Measurements from ENCODE around the gene LUC7L2.
"Not testable (repeated sequence)": the region's sequence is repeated elsewhere in the genome, so short reads cannot be mapped to it uniquely, and the experiment has no call there.

LUC7L2 gene

GRCh38 chr7:139403601-139404000, 43.9 kb downstream of the LUC7L2 start:
- no peak for DNase-seq

GRCh38 chr7:139407555-139407954, 47.9 kb downstream of the LUC7L2 start:
- no peak for DNase-seq

- DNase-seq = not testable (repeated sequence)
These were observed 55.2 kb downstream of the LUC7L2 start for GRCh38 chr7:139414743-139415402.

GRCh38 chr7:139416405-139416804, 56.7 kb downstream of the LUC7L2 start:
- DNase-seq = no peak

GRCh38 chr7:139417478-139417877, 57.8 kb downstream of the LUC7L2 start:
- DNase-seq = no peak

- DNase-seq = no peak
These were observed 61.4 kb downstream of the LUC7L2 start for GRCh38 chr7:139421123-139421522.

GRCh38 chr7:139422126-139422525, 62.4 kb downstream of the LUC7L2 start:
- no peak for DNase-seq

GRCh38 chr7:139423091-139423490, 63.4 kb downstream of the LUC7L2 start:
- no peak for DNase-seq

GRCh38 chr7:139424004-139424403, 64.3 kb downstream of the LUC7L2 start:
- DNase-seq = no peak

GRCh38 chr7:139425701-139426100, 66.0 kb downstream of the LUC7L2 start:
- not testable (repeated sequence) for DNase-seq

- no peak for DNase-seq
These were observed 66.7 kb downstream of the LUC7L2 start for GRCh38 chr7:139426258-139427028.

- DNase-seq = no peak
These were observed 67.3 kb downstream of the LUC7L2 start for GRCh38 chr7:139427029-139427420.

- no peak for DNase-seq
These were observed 68.1 kb downstream of the LUC7L2 start for GRCh38 chr7:139427788-139428187.

GRCh38 chr7:139429735-139430134, 70.0 kb downstream of the LUC7L2 start:
- DNase-seq = not testable (repeated sequence)

GRCh38 chr7:139430443-139430842, 70.7 kb downstream of the LUC7L2 start:
- no peak for DNase-seq

- no peak for DNase-seq
These were observed 71.3 kb downstream of the LUC7L2 start for GRCh38 chr7:139431010-139431409.

- DNase-seq = no peak
These were observed 71.8 kb downstream of the LUC7L2 start for GRCh38 chr7:139431459-139431858.

GRCh38 chr7:139436806-139437205, 77.1 kb downstream of the LUC7L2 start:
- no peak for DNase-seq

GRCh38 chr7:139439375-139439774, 79.7 kb downstream of the LUC7L2 start:
- no peak for DNase-seq

- no peak for DNase-seq
These were observed 82.3 kb downstream of the LUC7L2 start for GRCh38 chr7:139441961-139442360.

GRCh38 chr7:139446051-139446890, 86.6 kb downstream of the LUC7L2 start:
- DNase-seq = no peak

GRCh38 chr7:139450851-139451250, 91.2 kb downstream of the LUC7L2 start:
- DNase-seq = no peak

- DNase-seq = no peak
These were observed 91.9 kb downstream of the LUC7L2 start for GRCh38 chr7:139451638-139452037.

Data from CD4-positive, alpha-beta T cell treated with Interleukin-15 for 1 hour (primary cell).